ENCODE measurements around the gene TESK2. TPM values are rescaled to one million over a fixed set of nuclear protein-coding genes. Genes with fewer than 3 reads are reported as not detected.

The TESK2 gene
- polyA plus RNA-seq, 1 donor from 2014 or later, result 19.2 TPM

DNA sequence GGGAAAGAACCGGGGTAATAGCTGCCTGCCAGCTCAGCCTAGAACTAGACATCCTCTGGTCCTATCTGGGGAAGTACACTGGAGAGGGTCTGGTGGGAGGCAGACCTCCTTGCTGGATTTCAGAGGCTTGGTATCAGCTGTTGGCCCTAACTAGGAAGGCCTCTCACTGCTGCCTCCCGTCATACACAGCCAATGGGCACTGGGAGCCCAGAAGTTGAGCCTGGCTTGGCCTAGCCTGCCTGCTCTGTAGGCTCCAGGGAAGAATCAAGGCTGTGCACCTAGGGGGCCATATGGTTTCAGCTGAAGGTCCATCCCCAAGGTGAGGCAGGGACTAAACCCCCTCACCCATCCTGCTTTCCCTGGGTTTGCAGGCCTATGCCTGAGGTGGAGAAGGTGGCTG, 146.5 kb downstream of the TESK2 start:
- peaks cover 8 to 21% (median 9%) of the 10 kb centered on the region in 3 donors for H3K4me1 Mint-ChIP-seq
- peak overlapping the region in 1 of 3 donors; percentile 43 for H3K27ac Mint-ChIP-seq
- no peaks in the 10 kb centered on the region for H3K27me3 Mint-ChIP-seq
- no peaks in the 10 kb centered on the region for H3K36me3 Mint-ChIP-seq
- H3K9me3 Mint-ChIP-seq, result no peaks in the 10 kb centered on the region
- peak overlapping the region in 1 of 4 donors; percentile 46 for H3K4me3 Mint-ChIP-seq

DNA sequence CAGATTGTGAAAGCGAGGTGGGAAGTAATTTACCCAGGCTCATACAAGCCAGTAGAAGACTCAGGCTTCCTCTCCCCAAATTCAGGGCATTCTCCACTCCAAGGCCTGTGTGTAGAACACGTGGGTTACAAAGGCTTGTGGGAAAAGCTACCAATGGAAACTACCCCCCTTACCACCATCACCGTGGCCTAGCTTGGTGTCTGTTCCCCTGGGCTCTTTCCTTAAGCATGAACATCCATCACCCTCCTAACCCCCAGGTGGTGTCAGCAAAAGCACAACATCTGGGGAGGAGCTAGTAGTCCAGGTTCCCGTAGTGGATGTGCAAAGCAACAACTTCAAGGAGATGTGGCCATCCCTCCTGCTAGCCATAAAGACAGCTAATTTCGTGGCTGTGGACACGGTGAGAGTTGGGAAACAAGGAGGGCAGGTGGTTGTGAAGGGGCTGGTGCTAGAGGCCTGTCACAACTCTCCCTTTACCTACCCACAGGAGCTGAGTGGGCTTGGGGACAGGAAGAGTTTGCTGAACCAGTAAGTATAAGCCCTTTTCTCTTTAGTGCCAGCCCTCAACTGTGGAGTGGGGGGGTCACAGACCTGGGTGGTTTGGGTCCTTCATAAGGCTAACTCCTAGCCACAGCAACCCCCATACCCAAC, 150.0 kb downstream of the TESK2 start:
- H3K27ac Mint-ChIP-seq, result peak overlapping the region; percentile 96 to 99 (median 98)
- H3K4me1 Mint-ChIP-seq, result peaks cover 16 to 29% (median 29%) of the 10 kb centered on the region in 3 donors
- H3K36me3 Mint-ChIP-seq, result peaks cover 2% of the 10 kb centered on the region
- H3K4me3 Mint-ChIP-seq, result peak overlapping the region; percentile 99 to 100 (median 100)
- H3K9me3 Mint-ChIP-seq, result no peaks in the 10 kb centered on the region
- H3K27me3 Mint-ChIP-seq, result no peaks in the 10 kb centered on the region

DNA sequence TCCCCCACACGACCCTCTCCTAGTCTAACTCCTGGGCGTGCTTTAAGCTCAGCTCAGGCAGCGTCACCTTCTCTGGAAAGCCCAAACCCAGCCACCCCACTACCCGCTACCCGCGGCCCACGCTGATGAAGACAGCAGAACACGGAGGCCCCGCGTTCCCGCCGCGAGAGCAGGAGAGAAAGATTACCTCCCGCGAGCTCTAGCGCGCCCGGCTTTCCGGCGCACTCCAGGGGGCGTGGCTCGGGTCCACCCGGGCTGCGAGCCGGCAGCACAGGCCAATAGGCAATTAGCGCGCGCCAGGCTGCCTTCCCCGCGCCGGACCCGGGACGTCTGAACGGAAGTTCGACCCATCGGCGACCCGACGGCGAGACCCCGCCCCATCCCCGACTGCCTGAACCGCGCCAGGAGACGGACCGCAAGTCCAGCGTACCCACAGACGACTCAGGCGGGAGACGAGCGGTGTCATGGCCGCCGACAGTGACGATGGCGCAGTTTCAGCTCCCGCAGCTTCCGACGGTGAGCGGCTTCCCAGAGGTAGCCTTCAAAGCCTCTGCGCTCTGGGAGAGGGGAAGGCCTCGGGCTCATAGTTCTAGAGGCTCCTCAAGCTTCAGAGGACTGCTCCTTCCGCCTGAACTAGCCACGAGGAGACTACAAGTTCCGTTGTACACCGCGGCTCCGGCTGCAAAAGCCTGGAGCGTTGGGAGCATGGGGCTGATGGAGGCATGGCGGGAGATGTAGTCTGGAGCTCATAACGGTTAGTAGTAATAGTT, 151.0 kb downstream of the TESK2 start, which contains the start of the genes MUTYH and TOE1:
Gene MUTYH, minus strand, starts transcription at position 652 of the 770 bp plus-strand sequence. CDS start 5,935 bp downstream, outside the sequence.
Gene TOE1, plus strand, starts transcription at position 382 of the 770 bp plus-strand sequence. Its CDS starts 83 bp downstream, at position 465.
- peak within 1 kb of the TSS; percentile 96 to 99 (median 98) for H3K27ac Mint-ChIP-seq
- H3K36me3 Mint-ChIP-seq, result peaks cover 2% of the 10 kb centered on the region
- H3K4me3 Mint-ChIP-seq, result peak within 1 kb of the TSS; percentile 99 to 100 (median 100)
- peaks cover 16 to 30% (median 30%) of the 10 kb centered on the region in 3 donors for H3K4me1 Mint-ChIP-seq
- no peaks in the 10 kb centered on the region for H3K9me3 Mint-ChIP-seq
- no peaks in the 10 kb centered on the region for H3K27me3 Mint-ChIP-seq

DNA sequence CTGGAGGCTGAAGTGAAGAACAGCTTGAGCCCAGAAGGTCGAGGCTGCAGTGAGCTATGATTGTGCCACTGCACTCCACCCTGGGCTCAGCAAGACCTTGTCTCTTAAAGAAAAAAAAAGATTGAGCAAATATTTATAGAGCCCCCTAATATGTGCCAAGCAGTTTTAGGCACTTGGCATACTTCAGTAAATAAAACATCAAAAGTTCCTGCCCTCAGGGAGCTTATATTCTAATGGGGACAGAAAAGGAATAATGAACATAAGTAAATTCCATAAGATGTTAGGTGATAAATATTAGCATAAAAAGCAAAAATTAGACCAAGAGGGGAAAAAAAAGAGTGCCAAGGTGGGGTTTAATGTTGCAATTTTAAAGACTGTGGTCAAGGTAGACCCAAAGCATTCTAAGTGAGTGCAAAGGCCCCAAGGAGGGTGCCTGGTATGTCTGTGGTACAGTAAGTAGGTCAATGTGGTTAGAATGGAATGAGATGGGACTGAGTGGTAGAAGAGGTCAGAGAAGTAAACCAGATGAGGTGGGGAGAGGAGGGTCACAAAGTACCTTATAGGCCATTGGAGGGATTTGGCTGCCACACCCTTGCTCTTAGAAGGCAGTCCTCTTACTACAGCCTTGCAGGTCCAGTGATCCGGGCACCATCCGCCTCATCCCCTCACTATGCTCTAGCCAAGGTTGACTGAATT, 153.2 kb downstream of the TESK2 start:
- Mint-ChIP-seq H3K9me3 (no peaks in the 10 kb centered on the region), H3K4me3 (peak overlapping the region; percentile 1 to 100 (median 52)), H3K27me3 (no peaks in the 10 kb centered on the region), H3K27ac (peak overlapping the region in 2 of 3 donors; percentile 81 to 98), H3K4me1 (peaks cover 16 to 38% (median 36%) of the 10 kb centered on the region in 3 donors), H3K36me3 (peaks cover 2% of the 10 kb centered on the region)

DNA sequence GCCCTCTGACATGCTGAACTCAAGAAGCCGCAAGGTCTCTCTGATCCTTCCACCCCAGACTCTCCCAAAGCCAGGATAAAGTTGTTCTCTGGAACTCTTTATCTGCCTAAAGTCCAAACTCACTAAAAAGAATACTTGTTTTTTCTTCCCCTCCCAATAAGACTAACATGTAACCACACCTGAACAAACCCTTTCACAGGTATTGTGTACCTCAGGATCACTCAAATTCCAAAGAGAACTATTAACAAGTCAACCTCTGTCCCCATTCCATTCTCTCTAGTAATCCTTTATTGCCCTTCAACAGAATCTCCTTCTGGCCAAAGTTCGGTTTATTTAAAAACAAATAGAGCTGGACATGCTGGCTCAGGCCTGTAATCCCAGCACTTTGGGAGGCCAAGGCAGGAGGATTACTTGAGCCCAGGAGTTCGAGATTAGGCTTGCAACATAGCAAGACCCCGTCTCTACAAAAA, 155.1 kb downstream of the TESK2 start:
- Mint-ChIP-seq H3K36me3 (peaks cover 2% of the 10 kb centered on the region), H3K9me3 (no peaks in the 10 kb centered on the region), H3K4me1 (peaks cover 15 to 36% (median 23%) of the 10 kb centered on the region in 3 donors), H3K27ac (peak overlapping the region in 1 of 3 donors; percentile 61), H3K27me3 (no peaks in the 10 kb centered on the region), H3K4me3 (peak overlapping the region in 1 of 4 donors; percentile 77)

DNA sequence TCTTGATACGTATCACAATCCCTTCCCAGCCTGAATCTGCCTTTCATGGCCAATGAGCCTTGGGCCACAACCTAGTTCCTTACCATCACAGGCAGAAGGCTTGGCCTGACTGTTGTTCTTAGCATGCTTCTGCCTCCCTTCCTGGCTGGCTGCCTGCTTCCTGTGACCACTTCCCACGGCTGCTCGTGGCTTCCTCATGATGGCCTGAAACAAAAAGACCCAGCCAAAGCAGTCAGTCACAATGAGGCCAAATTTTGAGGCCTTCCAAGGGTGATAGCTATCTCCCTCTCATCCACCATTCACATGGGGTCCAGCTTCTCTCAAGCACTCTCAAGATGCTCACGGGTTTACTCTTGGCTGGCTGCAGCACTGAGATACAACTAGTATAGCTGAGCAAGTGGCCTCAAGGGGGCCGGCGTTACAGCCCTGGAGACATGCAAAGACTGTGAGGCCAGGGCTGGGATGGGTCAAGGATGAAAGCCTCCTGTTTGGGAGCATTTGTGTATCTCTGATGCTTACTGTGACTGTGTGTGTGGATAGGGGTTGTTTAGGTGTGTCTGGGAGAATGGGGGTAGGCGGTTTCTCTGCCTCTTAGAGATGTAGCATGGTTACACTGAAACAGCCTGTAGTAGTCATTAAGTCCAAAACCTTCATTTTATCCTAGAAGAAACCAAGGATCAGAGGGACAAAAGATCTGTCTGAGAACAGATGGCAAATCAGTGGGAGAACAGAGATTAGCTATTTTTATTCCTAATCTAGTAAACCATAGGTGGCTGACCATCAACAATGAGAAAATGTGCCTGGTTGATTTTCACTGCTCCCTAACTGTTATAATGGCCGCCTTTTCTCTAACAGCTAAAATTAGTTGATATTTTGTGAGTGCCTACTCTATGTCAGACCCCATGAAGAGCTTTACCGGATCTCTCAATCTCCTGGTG, 156.4 kb downstream of the TESK2 start:
- peak overlapping the region in 1 of 4 donors; percentile 74 for H3K4me3 Mint-ChIP-seq
- H3K36me3 Mint-ChIP-seq, result peaks cover 5% of the 10 kb centered on the region
- H3K4me1 Mint-ChIP-seq, result peaks cover 8 to 28% (median 17%) of the 10 kb centered on the region in 3 donors

DNA sequence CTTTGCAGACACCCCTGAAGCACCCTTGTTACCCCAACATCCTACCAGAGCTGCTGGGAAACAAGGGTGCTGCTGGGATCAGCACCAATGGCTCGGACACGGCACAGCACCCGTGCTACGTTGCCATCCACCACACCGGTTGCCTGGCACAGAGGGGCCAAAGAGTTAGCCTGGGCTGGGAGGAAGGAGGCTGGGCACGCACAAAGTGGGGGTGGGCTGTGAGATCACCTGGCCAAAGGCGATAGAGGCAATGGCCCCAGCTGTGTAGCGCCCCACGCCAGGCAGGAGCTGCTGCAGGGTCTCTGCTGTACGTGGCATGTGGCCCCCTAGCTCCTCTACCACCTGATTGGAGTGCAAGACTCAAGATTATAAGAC, 158.6 kb downstream of the TESK2 start:
- Mint-ChIP-seq H3K9me3 (no peaks in the 10 kb centered on the region), H3K27ac (no peak overlapping the region), H3K4me1 (peaks cover 7 to 12% (median 11%) of the 10 kb centered on the region in 3 donors), H3K27me3 (no peaks in the 10 kb centered on the region), H3K4me3 (no peak overlapping the region), H3K36me3 (peaks cover 3% of the 10 kb centered on the region)

More for the DNA sequence above, 156.4 kb downstream of the TESK2 start:
- Mint-ChIP-seq H3K27me3 (no peaks in the 10 kb centered on the region), H3K27ac (peak overlapping the region in 2 of 3 donors; percentile 18 to 81), H3K9me3 (no peaks in the 10 kb centered on the region)

DNA sequence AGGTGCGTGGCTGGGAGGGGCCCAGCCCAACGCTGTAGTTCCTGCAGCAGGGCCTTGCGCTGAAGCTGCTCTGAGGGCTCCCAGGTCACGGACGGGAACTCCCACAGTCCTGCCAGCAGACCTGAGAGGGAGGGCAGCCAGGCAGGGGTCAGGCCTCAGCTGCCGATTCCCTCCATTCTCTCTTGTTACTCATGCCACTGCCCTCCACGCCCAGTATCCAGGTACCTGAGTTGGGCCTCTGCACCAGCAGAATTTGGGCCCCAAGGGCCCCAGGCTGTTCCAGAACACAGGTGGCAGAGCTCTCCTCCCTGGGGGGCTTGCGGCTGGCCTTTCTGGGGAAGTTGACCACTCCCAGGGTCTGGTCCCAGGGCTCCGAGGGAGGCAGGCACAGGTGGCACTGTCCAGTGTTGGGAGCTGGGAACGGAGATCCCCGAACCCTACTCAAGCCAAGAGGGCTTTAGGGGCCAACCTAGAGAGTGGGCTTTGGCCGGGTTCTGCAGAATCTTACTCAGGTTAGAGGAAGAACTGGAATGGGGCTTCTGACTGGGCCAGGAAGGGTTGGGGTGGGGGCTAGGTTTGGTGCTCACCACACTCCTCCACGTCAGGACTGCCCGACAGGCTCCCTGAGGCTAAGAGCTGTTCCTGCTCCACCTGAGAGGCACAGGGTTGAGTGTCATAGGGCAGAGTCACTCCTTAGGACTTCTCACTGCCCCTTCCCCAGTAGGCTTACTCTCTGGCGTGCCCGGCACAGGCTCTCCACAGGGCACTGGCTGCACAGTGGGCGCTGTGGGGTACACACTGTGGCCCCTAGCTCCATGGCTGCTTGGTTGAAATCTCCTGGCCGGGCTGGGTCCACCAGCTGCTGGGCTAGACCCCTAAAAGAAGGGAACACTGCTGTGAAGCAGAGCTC, 159.3 kb downstream of the TESK2 start:
- H3K27me3 Mint-ChIP-seq, result no peaks in the 10 kb centered on the region

DNA sequence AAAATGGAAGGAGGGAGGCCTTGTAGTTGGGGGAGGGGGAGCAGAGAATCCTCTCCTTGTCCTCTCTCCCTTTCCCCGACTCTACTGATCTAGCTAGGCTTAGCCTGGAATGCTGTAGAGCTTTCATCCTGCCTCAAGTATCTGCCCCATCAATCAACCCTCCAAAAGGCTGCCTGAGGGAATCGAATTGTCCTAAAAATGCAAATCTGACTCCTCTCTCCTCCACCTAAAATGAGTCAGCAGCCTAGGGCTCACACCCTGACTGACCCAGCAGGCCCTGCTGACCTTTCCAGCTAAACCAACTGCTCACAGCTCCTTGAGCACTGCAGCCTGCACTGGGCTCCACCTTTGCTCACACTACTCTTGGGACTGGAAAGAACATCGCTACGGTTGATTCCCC, 161.5 kb downstream of the TESK2 start:
- H3K36me3 Mint-ChIP-seq, result peaks cover 3% of the 10 kb centered on the region
- H3K27ac Mint-ChIP-seq, result peak overlapping the region in 1 of 3 donors; percentile 22
- H3K4me1 Mint-ChIP-seq, result peaks cover under 1 to 8% (median 4%) of the 10 kb centered on the region in 3 donors
- no peaks in the 10 kb centered on the region for H3K27me3 Mint-ChIP-seq
- peak overlapping the region in 1 of 4 donors; percentile 65 for H3K4me3 Mint-ChIP-seq
- H3K9me3 Mint-ChIP-seq, result no peaks in the 10 kb centered on the region

More for the DNA sequence above, 159.3 kb downstream of the TESK2 start:
- Mint-ChIP-seq H3K4me3 (no peak overlapping the region), H3K36me3 (peaks cover 3% of the 10 kb centered on the region), H3K27ac (no peak overlapping the region), H3K4me1 (peaks cover 7 to 11% (median 11%) of the 10 kb centered on the region in 3 donors), H3K9me3 (no peaks in the 10 kb centered on the region)

DNA sequence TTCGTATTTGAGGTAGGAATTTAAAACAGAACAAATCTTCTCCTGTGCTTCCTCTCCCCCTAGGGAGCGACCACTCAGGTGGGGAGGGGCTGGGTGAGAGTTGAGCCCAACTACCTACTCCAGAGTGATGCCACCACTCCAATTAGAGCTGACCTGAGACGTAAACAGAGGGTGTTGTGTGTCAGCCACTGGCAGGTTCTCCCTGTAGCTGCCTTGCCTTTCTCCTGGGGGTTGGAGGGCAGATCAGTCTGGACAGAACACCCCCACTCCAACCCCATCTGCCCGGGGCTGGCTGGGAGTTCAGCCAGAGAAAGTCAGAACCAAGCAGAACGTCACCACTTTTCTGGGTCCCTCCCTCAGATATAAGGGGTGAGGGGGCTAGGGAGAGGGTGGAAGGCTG, 162.3 kb downstream of the TESK2 start:
- Mint-ChIP-seq H3K4me3 (peak overlapping the region in 3 of 4 donors; percentile 41 to 89 (median 83)), H3K36me3 (peaks cover 3% of the 10 kb centered on the region), H3K27ac (peak overlapping the region in 1 of 3 donors; percentile 53), H3K4me1 (peaks cover 0 to 6% (median 5%) of the 10 kb centered on the region in 3 donors), H3K9me3 (no peaks in the 10 kb centered on the region), H3K27me3 (peaks cover 4% of the 10 kb centered on the region)

DNA sequence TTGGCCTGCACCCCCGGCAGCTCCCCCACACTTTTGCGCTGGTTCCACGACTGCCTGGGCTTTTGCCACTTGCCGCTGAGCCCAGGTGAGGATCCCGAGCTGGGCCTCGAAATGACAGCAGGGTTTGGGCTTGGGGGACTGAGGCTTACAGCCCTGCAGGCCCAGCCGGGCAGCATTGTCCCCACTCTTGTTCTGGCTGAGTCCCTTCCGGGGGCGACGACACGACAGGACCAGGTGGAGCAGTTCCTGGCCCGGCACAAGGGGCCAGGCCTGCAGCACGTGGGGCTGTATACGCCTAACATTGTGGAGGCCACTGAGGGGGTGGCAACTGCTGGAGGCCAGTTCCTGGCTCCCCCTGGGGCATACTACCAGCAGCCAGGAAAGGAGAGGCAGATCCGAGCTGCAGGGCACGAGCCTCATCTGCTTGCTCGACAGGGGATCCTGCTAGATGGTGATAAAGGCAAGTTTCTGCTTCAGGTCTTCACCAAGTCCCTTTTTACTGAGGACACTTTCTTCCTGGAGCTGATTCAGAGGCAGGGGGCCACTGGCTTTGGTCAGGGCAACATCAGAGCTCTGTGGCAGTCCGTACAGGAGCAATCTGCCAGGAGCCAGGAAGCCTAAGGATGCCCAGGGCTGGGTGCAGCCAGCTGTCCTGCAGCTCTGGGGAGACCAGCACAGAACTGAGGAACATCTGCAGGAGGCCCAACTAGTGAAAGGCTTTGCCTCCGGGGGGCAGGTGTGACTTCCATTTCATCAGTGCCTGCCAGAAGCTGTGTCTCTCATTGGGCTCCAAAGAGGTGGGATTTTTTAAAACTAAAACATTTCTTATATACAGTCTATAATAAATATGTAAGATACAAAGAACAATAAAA, 163.1 kb downstream of the TESK2 start:
- Mint-ChIP-seq H3K27ac (peak overlapping the region in 2 of 3 donors; percentile 47 to 56), H3K4me3 (peak overlapping the region; percentile 83 to 87 (median 84))

More for the DNA sequence above, 163.1 kb downstream of the TESK2 start:
- Mint-ChIP-seq H3K4me1 (peaks cover 0 to 6% (median 5%) of the 10 kb centered on the region in 3 donors), H3K27me3 (peaks cover 4% of the 10 kb centered on the region), H3K9me3 (no peaks in the 10 kb centered on the region), H3K36me3 (peaks cover 3% of the 10 kb centered on the region)

Data from IgD-negative memory B cell (primary cell).